HG03097 (cell line): ENCODE data around the gene CBLC.

Experiments
- ATAC-seq: cut with Tn5 transposase; IDR thresholded peaks from one replicate; pipeline ENCODE4 v1.9.1; 2021; ENCODE audit not compliant: unreplicated experiment, low FRiP score

The CBLC gene

GRCh38 chr19:44794610-44795009 is 16.9 kb downstream of the CBLC start:
- no peak for ATAC-seq

GRCh38 chr19:44795398-44795987 is 17.8 kb downstream of the CBLC start:
- no peak for ATAC-seq

GRCh38 chr19:44796701-44797115 is 19.0 kb downstream of the CBLC start:
- no peak for ATAC-seq

GRCh38 chr19:44799627-44800346 is 22.1 kb downstream of the CBLC start:
- ATAC-seq = no peak

- no peak for ATAC-seq
Measured at GRCh38 chr19:44800461-44800860, 22.8 kb downstream of the CBLC start.

- no peak for ATAC-seq
Measured at GRCh38 chr19:44803442-44804428, 26.0 kb downstream of the CBLC start.

- no peak for ATAC-seq
Measured at GRCh38 chr19:44806291-44806690, 28.6 kb downstream of the CBLC start.

GRCh38 chr19:44807162-44807561 is 29.5 kb downstream of the CBLC start:
- ATAC-seq = no peak

- no peak for ATAC-seq
Measured at GRCh38 chr19:44807652-44808462, 30.2 kb downstream of the CBLC start.

- no peak for ATAC-seq
Measured at GRCh38 chr19:44808463-44809371, 31.0 kb downstream of the CBLC start, which contains the start of gene BCAM. Gene BCAM, plus strand, starts transcription at chr19:44809103. Its CDS starts 22 bp downstream, at chr19:44809125.

- ATAC-seq = no peak
Measured at GRCh38 chr19:44809577-44810233, 32.0 kb downstream of the CBLC start.

- ATAC-seq = no peak
Measured at GRCh38 chr19:44810234-44811121, 32.8 kb downstream of the CBLC start.

GRCh38 chr19:44811122-44811419 is 33.4 kb downstream of the CBLC start:
- ATAC-seq = no peak

- ATAC-seq = no peak
Measured at GRCh38 chr19:44812142-44812718, 34.5 kb downstream of the CBLC start.

- no peak for ATAC-seq
Measured at GRCh38 chr19:44813070-44813840, 35.6 kb downstream of the CBLC start.

GRCh38 chr19:44813841-44814470 is 36.3 kb downstream of the CBLC start:
- ATAC-seq = no peak
